ENCODE data around the gene PLCB3. TPM values are rescaled to one million over a fixed set of nuclear protein-coding genes. Genes with fewer than 3 reads are reported as not detected.
A peak's percentile ranks its signal among the peaks of the same experiment; 100 is the strongest.

Gene PLCB3
- total and polyA plus RNA-seq, 2 of the 13 experiments (the other 11 are each of a cell fraction or from before 2014, with no cell fraction given), result 7.5 to 13.8 TPM

DNA sequence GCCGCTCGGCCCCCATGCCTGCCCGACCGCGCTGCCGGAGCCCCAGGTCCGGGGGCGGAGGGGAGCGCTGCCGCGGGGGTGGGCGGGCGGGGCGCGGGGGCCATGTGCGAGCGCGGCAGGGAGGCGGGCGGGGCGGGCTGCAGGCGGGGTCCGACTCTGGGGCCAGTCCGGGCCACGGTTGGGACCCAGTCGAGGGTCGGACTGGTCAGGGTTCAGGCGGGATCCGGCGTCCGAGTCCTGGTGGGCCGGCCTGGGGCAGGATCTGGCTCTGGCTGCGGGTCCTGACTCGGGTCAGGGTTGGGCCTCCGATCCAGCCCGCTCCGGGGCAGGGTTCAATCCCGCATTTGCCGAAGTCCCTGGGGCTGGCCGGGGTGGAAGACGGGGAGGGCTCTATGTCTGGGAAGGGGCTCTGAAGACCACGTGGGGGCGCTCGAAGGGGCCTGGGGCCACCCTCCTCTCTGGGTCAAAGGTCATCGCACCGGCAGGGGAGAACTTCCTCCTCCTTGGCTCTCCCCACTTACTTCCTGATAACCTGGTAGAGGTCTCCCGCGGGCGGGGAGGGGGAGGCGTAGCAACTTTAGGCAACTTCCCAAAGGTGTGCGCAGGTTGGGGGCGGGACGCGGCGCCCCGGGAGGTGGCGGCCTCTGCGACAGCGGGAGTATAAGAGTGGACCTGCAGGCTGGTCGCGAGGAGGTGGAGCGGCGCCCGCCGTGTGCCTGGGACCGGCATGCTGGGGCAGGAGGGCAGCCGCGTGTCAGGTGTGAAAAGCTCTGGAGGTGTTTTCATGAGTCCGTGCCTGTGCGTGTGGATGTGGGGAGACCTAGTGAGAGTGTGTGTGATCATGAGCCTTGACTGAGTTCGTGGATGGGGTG, 54.6 kb downstream of the PLCB3 start (continued):
- TF ChIP-seq ZNF549 (CRISPR knock-in tag; IDR thresholded peaks at IDR 0.05), result no peak
- no peak for TF ChIP-seq KLF11 (CRISPR knock-in tag; IDR thresholded peaks at IDR 0.05)
- TF ChIP-seq MAFF (IDR thresholded peaks at IDR 0.05; ENCODE audit: low read depth, low read length), result no peak
- TF ChIP-seq KDM6A (CRISPR knock-in tag; IDR thresholded peaks at IDR 0.05; ENCODE audit: low read depth), result no peak
- TF ChIP-seq GFI1 (CRISPR knock-in tag; IDR thresholded peaks at IDR 0.05; ENCODE audit: borderline replicate concordance), result no peak
- TF ChIP-seq ZNF33A (CRISPR knock-in tag; IDR thresholded peaks at IDR 0.05; ENCODE audit: borderline replicate concordance), result no peak
- TF ChIP-seq KMT2A (CRISPR knock-in tag; IDR thresholded peaks at IDR 0.05), result peak; percentile 35; the same call in 1 of the 2 replicates
- TF ChIP-seq HMG20A (CRISPR knock-in tag; IDR thresholded peaks at IDR 0.05; ENCODE audit: borderline replicate concordance), result no peak
- peak; percentile 78 for TF ChIP-seq HNRNPLL (IDR thresholded peaks at IDR 0.05; ENCODE audit: low read depth, low read length, poor library complexity, severe bottlenecking)
- no peak for TF ChIP-seq SP5 (CRISPR knock-in tag; IDR thresholded peaks at IDR 0.05; ENCODE audit: borderline replicate concordance, low read depth)
- no peak for TF ChIP-seq SETDB1 (CRISPR knock-in tag; IDR thresholded peaks at IDR 0.05; ENCODE audit: borderline replicate concordance)
- TF ChIP-seq PCBP2 (optimal IDR thresholded peaks at IDR 0.05; ENCODE audit: low read depth, low read length, poor library complexity, severe bottlenecking), result no peak
- no peak for TF ChIP-seq RAD51 (IDR thresholded peaks at IDR 0.05; ENCODE audit: borderline replicate concordance)
- no peak for TF ChIP-seq PBX2 (CRISPR knock-in tag; IDR thresholded peaks at IDR 0.05)
- no peak; the same call in none of the 2 replicates for TF ChIP-seq TBX2 (CRISPR knock-in tag; IDR thresholded peaks at IDR 0.05; ENCODE audit: borderline replicate concordance)
- TF ChIP-seq NFIC (IDR thresholded peaks at IDR 0.05; ENCODE audit: low read length), result no peak
- TF ChIP-seq ISL2 (CRISPR knock-in tag; IDR thresholded peaks at IDR 0.05), result no peak
- TF ChIP-seq ZNF326 (CRISPR knock-in tag; IDR thresholded peaks at IDR 0.05; ENCODE audit: borderline replicate concordance), result no peak
- TF ChIP-seq ZNF567 (CRISPR knock-in tag; IDR thresholded peaks at IDR 0.05; ENCODE audit: borderline replicate concordance), result no peak
- no peak for TF ChIP-seq FOSL1 (CRISPR knock-in tag; IDR thresholded peaks at IDR 0.05; ENCODE audit: borderline replicate concordance)
- no peak for TF ChIP-seq E2F1 (CRISPR knock-in tag; IDR thresholded peaks at IDR 0.05)
- peak; percentile 52; the same call in 1 of the 2 replicates for TF ChIP-seq HNF4G (IDR thresholded peaks at IDR 0.05; ENCODE audit: borderline replicate concordance, low read depth, low read length)
- TF ChIP-seq HNF4G (CRISPR knock-in tag; IDR thresholded peaks at IDR 0.05; ENCODE audit: borderline replicate concordance, low read depth), result peak; percentile 67; the same call in 1 of the 2 replicates
